ENCODE data around the gene CD74.

CD74 gene

GRCh38 chr5:150372639-150373038 lies 40.1 kb downstream of the CD74 start:
- H3K79me2 ChIP-seq (ENCODE audit: insufficient read depth, low read length), result no peaks in the 10 kb centered on the region
- H3F3A ChIP-seq (ENCODE audit: insufficient read depth), result no peaks in the 10 kb centered on the region
- no peaks in the 10 kb centered on the region for H3K9me3 ChIP-seq (ENCODE audit: insufficient read depth, low read length)
- H3K27ac ChIP-seq (ENCODE audit: low read depth, low read length), result no peak overlapping the region
- TF ChIP-seq, protein P1, sequence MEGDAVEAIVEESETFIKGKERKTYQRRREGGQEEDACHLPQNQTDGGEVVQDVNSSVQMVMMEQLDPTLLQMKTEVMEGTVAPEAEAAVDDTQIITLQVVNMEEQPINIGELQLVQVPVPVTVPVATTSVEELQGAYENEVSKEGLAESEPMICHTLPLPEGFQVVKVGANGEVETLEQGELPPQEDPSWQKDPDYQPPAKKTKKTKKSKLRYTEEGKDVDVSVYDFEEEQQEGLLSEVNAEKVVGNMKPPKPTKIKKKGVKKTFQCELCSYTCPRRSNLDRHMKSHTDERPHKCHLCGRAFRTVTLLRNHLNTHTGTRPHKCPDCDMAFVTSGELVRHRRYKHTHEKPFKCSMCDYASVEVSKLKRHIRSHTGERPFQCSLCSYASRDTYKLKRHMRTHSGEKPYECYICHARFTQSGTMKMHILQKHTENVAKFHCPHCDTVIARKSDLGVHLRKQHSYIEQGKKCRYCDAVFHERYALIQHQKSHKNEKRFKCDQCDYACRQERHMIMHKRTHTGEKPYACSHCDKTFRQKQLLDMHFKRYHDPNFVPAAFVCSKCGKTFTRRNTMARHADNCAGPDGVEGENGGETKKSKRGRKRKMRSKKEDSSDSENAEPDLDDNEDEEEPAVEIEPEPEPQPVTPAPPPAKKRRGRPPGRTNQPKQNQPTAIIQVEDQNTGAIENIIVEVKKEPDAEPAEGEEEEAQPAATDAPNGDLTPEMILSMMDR (IDR thresholded peaks at IDR 0.05; ENCODE audit: insufficient read depth, low read length, poor library complexity, severe bottlenecking), result no peak
- no peak for TF ChIP-seq EZH2phosphoT487 (conservative IDR thresholded peaks at IDR 0.05; ENCODE audit: low read length)
- H3K27me3 ChIP-seq (ENCODE audit: low read length), result no peaks in the 10 kb centered on the region
- no peak overlapping the region for H3K4me3 ChIP-seq (ENCODE audit: insufficient read depth, low read length, poor library complexity, severe bottlenecking)
- no peaks in the 10 kb centered on the region for H3K9me2 ChIP-seq (replicated peaks; ENCODE audit: insufficient read depth, low read length)
- no peaks in the 10 kb centered on the region for H4K20me1 ChIP-seq (ENCODE audit: low read depth, low read length)
- no peak overlapping the region for H2AFZ ChIP-seq (ENCODE audit: low read depth, low read length, severe bottlenecking)
- H3K9ac ChIP-seq (ENCODE audit: low read length), result no peak overlapping the region
- peaks cover 8% of the 10 kb centered on the region; the same call in 1 of the 2 replicates for H3K36me3 ChIP-seq (ENCODE audit: low read length)
- H3K4me2 ChIP-seq (ENCODE audit: low read depth, low read length, poor library complexity, severe bottlenecking), result no peak overlapping the region

GRCh38 chr5:150368526-150368925 lies 44.2 kb downstream of the CD74 start:
- Histone ChIP-seq H3K9ac (ENCODE audit: low read length) (no peak overlapping the region), H3F3A (ENCODE audit: insufficient read depth) (no peaks in the 10 kb centered on the region), H3K79me2 (ENCODE audit: insufficient read depth, low read length) (no peaks in the 10 kb centered on the region), H3K4me3 (ENCODE audit: insufficient read depth, low read length, poor library complexity, severe bottlenecking) (no peak overlapping the region), H3K4me2 (ENCODE audit: low read depth, low read length, poor library complexity, severe bottlenecking) (no peak overlapping the region), H3K27ac (ENCODE audit: low read depth, low read length) (no peak overlapping the region), H3K27me3 (ENCODE audit: low read length) (no peaks in the 10 kb centered on the region), H2AFZ (ENCODE audit: low read depth, low read length, severe bottlenecking) (no peak overlapping the region), H3K36me3 (ENCODE audit: low read length) (peaks cover 17% of the 10 kb centered on the region; the same call in 1 of the 2 replicates), H4K20me1 (ENCODE audit: low read depth, low read length) (no peaks in the 10 kb centered on the region), H3K9me3 (ENCODE audit: insufficient read depth, low read length) (no peaks in the 10 kb centered on the region), H3K9me2 (replicated peaks; ENCODE audit: insufficient read depth, low read length) (no peaks in the 10 kb centered on the region)
- TF ChIP-seq, protein P1 (IDR thresholded peaks at IDR 0.05; ENCODE audit: insufficient read depth, low read length, poor library complexity, severe bottlenecking), result no peak
- no peak for TF ChIP-seq EZH2phosphoT487 (conservative IDR thresholded peaks at IDR 0.05; ENCODE audit: low read length)

DNA sequence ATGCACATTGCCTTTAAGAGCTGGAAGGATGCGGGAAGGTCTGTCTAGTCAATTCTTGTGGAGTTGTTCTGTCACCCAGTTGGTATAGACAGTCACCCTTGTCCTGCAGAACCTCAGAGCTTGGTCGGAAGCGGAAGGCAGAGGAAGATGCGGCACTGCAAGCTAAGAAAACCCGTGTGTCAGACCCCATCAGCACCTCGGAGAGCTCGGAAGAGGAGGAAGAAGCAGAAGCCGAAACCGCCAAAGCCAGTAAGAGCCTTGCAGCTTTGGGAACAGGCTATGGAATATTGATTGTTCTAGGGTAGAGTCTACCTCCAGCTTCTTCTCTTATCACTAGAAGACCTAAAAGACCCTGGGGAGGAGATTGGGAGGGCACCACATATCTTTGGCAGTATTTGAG lies 48.7 kb downstream of the CD74 start:
- Histone ChIP-seq H3K4me2 (ENCODE audit: low read depth, low read length, poor library complexity, severe bottlenecking) (no peak overlapping the region), H2AFZ (ENCODE audit: low read depth, low read length, severe bottlenecking) (no peak overlapping the region), H3K9me3 (ENCODE audit: insufficient read depth, low read length) (no peaks in the 10 kb centered on the region), H3K27ac (ENCODE audit: low read depth, low read length) (no peak overlapping the region), H3K9ac (ENCODE audit: low read length) (no peak overlapping the region), H3K36me3 (ENCODE audit: low read length) (peaks cover 20% of the 10 kb centered on the region; the same call in 1 of the 2 replicates), H3K4me3 (ENCODE audit: insufficient read depth, low read length, poor library complexity, severe bottlenecking) (no peak overlapping the region), H3K27me3 (ENCODE audit: low read length) (no peaks in the 10 kb centered on the region), H4K20me1 (ENCODE audit: low read depth, low read length) (no peaks in the 10 kb centered on the region; the same call in 1 of the 2 replicates), H3K9me2 (replicated peaks; ENCODE audit: insufficient read depth, low read length) (no peaks in the 10 kb centered on the region), H3K79me2 (ENCODE audit: insufficient read depth, low read length) (peaks cover 32% of the 10 kb centered on the region), H3F3A (ENCODE audit: insufficient read depth) (no peaks in the 10 kb centered on the region)
- TF ChIP-seq EZH2phosphoT487 (conservative IDR thresholded peaks at IDR 0.05; ENCODE audit: low read length), result no peak
- TF ChIP-seq, protein P1 (IDR thresholded peaks at IDR 0.05; ENCODE audit: insufficient read depth, low read length, poor library complexity, severe bottlenecking), result no peak

Measured in SU-DHL-6 (cell line).